ENCODE data around the gene HOGA1.
"Not testable (repeated sequence)": the region's sequence is repeated elsewhere in the genome, so short reads cannot be mapped to it uniquely, and the experiment has no call there.

HOGA1 gene

GRCh38 chr10:97647556-97647955, 63.4 kb downstream of the HOGA1 start:
- peak; percentile 75 for DNase-seq (ENCODE audit: low read depth)
- H3K4me3 ChIP-seq (ENCODE audit: low read length) = no peak overlapping the region
- TF ChIP-seq, protein P1, sequence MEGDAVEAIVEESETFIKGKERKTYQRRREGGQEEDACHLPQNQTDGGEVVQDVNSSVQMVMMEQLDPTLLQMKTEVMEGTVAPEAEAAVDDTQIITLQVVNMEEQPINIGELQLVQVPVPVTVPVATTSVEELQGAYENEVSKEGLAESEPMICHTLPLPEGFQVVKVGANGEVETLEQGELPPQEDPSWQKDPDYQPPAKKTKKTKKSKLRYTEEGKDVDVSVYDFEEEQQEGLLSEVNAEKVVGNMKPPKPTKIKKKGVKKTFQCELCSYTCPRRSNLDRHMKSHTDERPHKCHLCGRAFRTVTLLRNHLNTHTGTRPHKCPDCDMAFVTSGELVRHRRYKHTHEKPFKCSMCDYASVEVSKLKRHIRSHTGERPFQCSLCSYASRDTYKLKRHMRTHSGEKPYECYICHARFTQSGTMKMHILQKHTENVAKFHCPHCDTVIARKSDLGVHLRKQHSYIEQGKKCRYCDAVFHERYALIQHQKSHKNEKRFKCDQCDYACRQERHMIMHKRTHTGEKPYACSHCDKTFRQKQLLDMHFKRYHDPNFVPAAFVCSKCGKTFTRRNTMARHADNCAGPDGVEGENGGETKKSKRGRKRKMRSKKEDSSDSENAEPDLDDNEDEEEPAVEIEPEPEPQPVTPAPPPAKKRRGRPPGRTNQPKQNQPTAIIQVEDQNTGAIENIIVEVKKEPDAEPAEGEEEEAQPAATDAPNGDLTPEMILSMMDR (IDR thresholded peaks at IDR 0.05; ENCODE audit: insufficient read depth, low read depth, low read length, missing control alignments) = no peak

- peak; percentile 94 for DNase-seq (ENCODE audit: low read depth)
Observed at GRCh38 chr10:97648562-97649404, 64.6 kb downstream of the HOGA1 start.

GRCh38 chr10:97649405-97649750, 65.2 kb downstream of the HOGA1 start:
- DNase-seq (ENCODE audit: low read depth); H3K4me3 ChIP-seq (ENCODE audit: low read length): not testable (repeated sequence)

More at GRCh38 chr10:97648562-97649404, 64.6 kb downstream of the HOGA1 start:
- H3K4me3 ChIP-seq (ENCODE audit: low read length) = no peak overlapping the region
- TF ChIP-seq, protein P1 (IDR thresholded peaks at IDR 0.05; ENCODE audit: insufficient read depth, low read depth, low read length, missing control alignments) = no peak

GRCh38 chr10:97650726-97651125, 66.5 kb downstream of the HOGA1 start:
- H3K4me3 ChIP-seq (ENCODE audit: low read length) = no peak overlapping the region
- TF ChIP-seq, protein P1 (IDR thresholded peaks at IDR 0.05; ENCODE audit: insufficient read depth, low read depth, low read length, missing control alignments) = no peak
- DNase-seq (ENCODE audit: low read depth) = no peak

GRCh38 chr10:97651773-97652172, 67.6 kb downstream of the HOGA1 start:
- H3K4me3 ChIP-seq (ENCODE audit: low read length) = no peak overlapping the region
- TF ChIP-seq, protein P1 (IDR thresholded peaks at IDR 0.05; ENCODE audit: insufficient read depth, low read depth, low read length, missing control alignments) = no peak
- peak; percentile 100 for DNase-seq (ENCODE audit: low read depth)

DNA sequence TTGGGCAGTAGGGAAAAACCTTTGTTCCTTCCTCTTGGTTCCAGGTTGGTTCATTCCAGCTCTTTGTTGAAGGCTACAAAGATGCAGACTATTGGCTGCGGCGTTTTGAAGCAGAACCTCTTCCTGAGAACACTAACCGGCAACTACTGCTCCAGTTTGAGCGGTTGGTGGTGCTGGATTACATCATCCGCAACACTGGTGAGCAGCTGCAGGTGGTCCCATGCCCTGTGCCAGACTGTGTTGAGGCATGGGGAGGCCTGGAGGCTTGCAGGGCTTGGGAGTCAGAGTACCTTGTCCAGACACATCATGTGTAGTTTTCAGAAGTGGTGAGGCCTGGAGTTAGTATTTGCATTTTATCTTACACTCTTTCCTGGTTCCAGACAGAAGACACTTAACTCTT, 72.6 kb downstream of the HOGA1 start:
- DNase-seq (ENCODE audit: low read depth) = no peak
- no peak overlapping the region for H3K4me3 ChIP-seq (ENCODE audit: low read length)
- TF ChIP-seq, protein P1 (IDR thresholded peaks at IDR 0.05; ENCODE audit: insufficient read depth, low read depth, low read length, missing control alignments) = no peak

DNA sequence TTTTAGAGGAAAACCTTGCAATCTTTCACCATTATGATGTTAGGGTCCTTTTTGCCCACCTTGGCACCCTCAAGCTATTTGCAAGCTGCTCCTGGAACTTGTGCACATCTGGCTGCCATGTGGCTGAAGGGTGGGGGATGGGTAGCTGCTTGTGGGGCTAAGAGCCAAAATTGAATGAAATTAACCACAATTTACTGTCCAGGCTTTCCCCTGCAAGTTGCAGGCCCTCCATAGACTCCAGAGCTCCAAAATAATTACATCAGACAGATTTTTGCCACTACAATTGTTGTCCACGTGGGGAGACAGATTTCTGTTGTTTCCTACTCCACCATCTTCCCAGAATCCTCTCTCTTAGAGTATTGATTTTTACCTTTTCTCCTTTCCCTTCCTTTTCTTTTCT, 75.4 kb downstream of the HOGA1 start:
- no peak for DNase-seq (ENCODE audit: low read depth)
- TF ChIP-seq, protein P1 (IDR thresholded peaks at IDR 0.05; ENCODE audit: insufficient read depth, low read depth, low read length, missing control alignments) = no peak
- no peak overlapping the region for H3K4me3 ChIP-seq (ENCODE audit: low read length)
